Measurements from ENCODE around the gene HARBI1.

The HARBI1 gene

GRCh38 chr11:46609386-46609785 lies 7.6 kb downstream of the HARBI1 start:
- WGBS, 2 experiments (ENCODE audit: insufficient coverage in 2 of 2): 96% methylated on average over 4 of the region's 6 CpGs; no CpG with 5 or more reads in 1 of the 2 experiments
- no peak overlapping the region for H3K27ac ChIP-seq (ENCODE audit: low read depth, low read length, severe bottlenecking)
- no peaks in the 10 kb centered on the region for H3K4me1 ChIP-seq (ENCODE audit: control insufficient read depth, insufficient read depth, low read length, poor library complexity, severe bottlenecking)
- no peaks in the 10 kb centered on the region for H3K9me3 ChIP-seq (ENCODE audit: control insufficient read depth, low read length)
- H3K36me3 ChIP-seq (ENCODE audit: control insufficient read depth, insufficient read depth, low read length): no peaks in the 10 kb centered on the region
- H3K4me3 ChIP-seq (ENCODE audit: extremely low read depth, insufficient read depth, low read length, poor library complexity, severe bottlenecking): no peak overlapping the region

DNA sequence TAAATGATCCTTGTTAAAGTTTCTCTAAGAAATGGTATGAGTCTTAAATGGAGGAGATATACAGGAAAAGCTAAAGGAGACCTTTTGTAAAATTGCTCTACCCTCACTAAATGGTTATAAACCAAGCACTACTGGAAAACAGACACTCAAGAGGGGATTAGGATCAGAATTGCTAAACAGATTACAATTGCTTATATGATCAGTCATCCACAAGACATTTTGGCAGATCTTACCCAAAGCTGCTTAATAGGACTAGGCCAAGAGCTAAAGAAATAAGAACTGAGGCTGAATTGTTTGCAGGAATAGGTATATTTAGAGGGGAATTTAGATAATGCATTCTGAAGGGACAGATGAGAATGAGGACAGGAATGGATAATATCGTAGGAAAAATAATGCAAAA lies 9.5 kb downstream of the HARBI1 start:
- Histone ChIP-seq H3K27ac (ENCODE audit: low read depth, low read length, severe bottlenecking) (no peak overlapping the region), H3K36me3 (ENCODE audit: control insufficient read depth, insufficient read depth, low read length) (no peaks in the 10 kb centered on the region), H3K9me3 (ENCODE audit: control insufficient read depth, low read length) (no peaks in the 10 kb centered on the region), H3K4me1 (ENCODE audit: control insufficient read depth, insufficient read depth, low read length, poor library complexity, severe bottlenecking) (no peaks in the 10 kb centered on the region), H3K4me3 (ENCODE audit: extremely low read depth, insufficient read depth, low read length, poor library complexity, severe bottlenecking) (no peak overlapping the region)
- WGBS, 2 experiments (ENCODE audit: insufficient coverage in 2 of 2): 100% methylated on average over 1 of the region's 1 CpG; no CpG with 5 or more reads in 1 of the 2 experiments

DNA sequence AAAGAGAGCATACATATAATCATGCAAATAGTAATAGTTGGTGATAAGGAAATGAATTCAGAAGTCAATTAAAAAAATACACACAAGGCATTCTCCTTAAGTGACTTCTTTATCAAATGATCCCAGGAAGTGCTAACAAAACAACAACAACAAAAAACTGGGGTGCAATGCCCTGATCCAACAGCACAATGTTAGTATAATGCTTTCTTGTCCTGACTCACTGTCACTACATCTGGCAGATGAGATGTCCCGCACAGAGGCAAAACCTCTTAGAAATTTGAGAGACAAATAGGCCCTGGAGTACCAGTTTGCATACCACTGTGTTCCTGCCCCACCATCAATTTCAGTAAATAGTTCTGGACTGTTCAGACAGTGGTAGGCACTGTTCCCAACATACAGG lies 12.2 kb downstream of the HARBI1 start:
- H3K27ac ChIP-seq (ENCODE audit: low read depth, low read length, severe bottlenecking): no peak overlapping the region
- H3K9me3 ChIP-seq (ENCODE audit: control insufficient read depth, low read length): no peaks in the 10 kb centered on the region
- WGBS, 2 experiments (ENCODE audit: insufficient coverage in 2 of 2): 92 to 100% methylated on average over 1 of the region's 1 CpG
- no peaks in the 10 kb centered on the region for H3K36me3 ChIP-seq (ENCODE audit: control insufficient read depth, insufficient read depth, low read length)
- no peaks in the 10 kb centered on the region for H3K4me1 ChIP-seq (ENCODE audit: control insufficient read depth, insufficient read depth, low read length, poor library complexity, severe bottlenecking)
- no peak overlapping the region for H3K4me3 ChIP-seq (ENCODE audit: extremely low read depth, insufficient read depth, low read length, poor library complexity, severe bottlenecking)

DNA sequence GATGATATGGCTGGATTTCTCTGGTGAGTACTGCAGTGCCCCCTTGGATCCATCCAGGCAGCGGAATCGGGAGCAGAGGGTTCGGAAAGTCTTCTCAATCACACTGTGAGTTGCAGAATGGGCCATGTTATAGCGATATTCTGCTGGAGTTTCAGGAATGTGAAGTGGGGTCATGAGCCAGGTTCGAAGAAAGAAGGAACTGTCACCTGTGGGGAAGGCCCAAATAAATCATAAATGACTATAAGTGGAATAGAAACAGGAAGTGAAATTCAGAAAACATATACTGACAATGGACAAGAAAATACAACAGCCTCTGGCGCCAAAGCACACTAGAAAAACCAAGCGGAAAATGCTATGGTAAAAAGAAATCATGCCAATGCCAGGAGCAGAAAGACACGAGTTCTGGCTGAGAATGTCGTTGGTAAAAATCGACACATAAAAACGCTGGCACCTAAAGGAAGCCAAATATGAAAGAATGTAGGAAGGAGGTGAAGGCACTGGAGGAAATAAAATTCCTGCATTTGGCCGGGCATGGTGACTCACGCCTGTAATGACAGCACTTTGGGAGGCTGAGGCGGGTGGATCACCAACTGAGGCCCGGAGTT lies 13.2 kb downstream of the HARBI1 start:
- Histone ChIP-seq H3K4me3 (ENCODE audit: extremely low read depth, insufficient read depth, low read length, poor library complexity, severe bottlenecking) (no peak overlapping the region), H3K27ac (ENCODE audit: low read depth, low read length, severe bottlenecking) (no peak overlapping the region), H3K36me3 (ENCODE audit: control insufficient read depth, insufficient read depth, low read length) (no peaks in the 10 kb centered on the region), H3K4me1 (ENCODE audit: control insufficient read depth, insufficient read depth, low read length, poor library complexity, severe bottlenecking) (no peaks in the 10 kb centered on the region), H3K9me3 (ENCODE audit: control insufficient read depth, low read length) (no peaks in the 10 kb centered on the region)
- WGBS, 2 experiments (ENCODE audit: insufficient coverage in 2 of 2): 93 to 95% methylated on average over 12 to 15 of the region's 15 CpGs

DNA sequence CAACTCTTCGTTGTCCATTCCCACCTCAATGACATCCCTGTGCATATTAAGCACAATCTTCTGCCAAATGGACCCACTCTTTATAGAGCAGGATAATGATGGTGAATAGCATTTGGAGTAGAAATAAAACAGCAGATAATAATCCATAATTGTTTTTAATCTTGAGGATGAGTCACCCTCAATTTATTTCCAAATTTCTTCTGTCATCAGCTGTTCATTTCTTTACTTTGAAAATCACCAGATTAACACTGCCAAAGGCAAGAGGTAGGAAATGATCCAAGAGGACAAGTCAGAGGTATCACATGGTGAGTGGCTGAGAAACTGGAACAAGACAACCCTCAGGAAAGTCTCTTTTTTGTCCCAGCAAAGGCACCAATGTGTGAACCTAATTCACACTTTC lies 15.9 kb downstream of the HARBI1 start:
- H3K9me3 ChIP-seq (ENCODE audit: control insufficient read depth, low read length): no peaks in the 10 kb centered on the region
- H3K36me3 ChIP-seq (ENCODE audit: control insufficient read depth, insufficient read depth, low read length): no peaks in the 10 kb centered on the region
- no peak overlapping the region for H3K4me3 ChIP-seq (ENCODE audit: extremely low read depth, insufficient read depth, low read length, poor library complexity, severe bottlenecking)
- no peak overlapping the region for H3K27ac ChIP-seq (ENCODE audit: low read depth, low read length, severe bottlenecking)
- no peaks in the 10 kb centered on the region for H3K4me1 ChIP-seq (ENCODE audit: control insufficient read depth, insufficient read depth, low read length, poor library complexity, severe bottlenecking)
- WGBS, 2 experiments (ENCODE audit: insufficient coverage in 2 of 2): no CpG with 5 or more reads among the region's 1 CpG

GRCh38 chr11:46600194-46600960 lies 16.6 kb downstream of the HARBI1 start:
- Histone ChIP-seq H3K27ac (ENCODE audit: low read depth, low read length, severe bottlenecking) (no peak overlapping the region), H3K36me3 (ENCODE audit: control insufficient read depth, insufficient read depth, low read length) (no peaks in the 10 kb centered on the region), H3K4me3 (ENCODE audit: extremely low read depth, insufficient read depth, low read length, poor library complexity, severe bottlenecking) (no peak overlapping the region)

DNA sequence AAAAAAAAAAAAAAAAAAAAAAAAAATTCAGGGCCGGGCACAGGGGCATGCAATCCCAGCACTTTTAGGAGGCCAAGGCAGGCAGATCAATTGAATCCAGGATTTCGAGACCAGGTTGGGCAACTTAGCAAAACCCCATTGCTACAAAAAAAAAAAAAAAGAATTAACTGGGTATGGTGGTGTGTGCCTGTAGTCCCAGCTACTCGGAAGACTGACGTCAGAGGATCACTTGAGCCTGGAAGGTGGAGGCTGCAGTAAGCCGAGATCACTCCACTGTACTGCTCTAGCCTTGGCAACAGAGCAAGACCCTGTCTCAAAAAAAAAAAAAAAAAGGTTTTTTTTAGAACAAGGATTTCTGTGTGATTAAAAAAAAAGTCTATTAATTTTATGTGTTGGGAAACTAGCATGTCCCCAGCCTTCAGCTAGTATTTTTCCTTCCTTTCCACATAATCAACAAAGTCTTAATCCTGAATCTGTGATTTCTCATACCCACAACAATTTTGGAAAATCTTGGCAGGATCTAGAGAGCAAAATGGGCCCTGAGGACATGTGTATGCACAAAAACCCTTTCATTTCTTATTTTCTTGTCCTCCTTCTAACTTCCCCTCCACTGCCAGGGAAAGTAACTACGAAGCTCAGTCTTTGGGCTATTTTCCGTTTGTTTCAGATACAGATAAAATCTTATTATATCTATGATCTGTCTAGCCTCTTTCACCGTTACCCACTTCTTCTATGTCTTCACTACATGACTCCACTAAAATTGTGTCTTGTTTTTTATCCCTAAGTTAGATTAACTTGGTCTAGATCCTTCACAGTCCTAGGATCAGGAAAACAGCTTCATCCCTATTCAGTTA lies 17.5 kb downstream of the HARBI1 start:
- Histone ChIP-seq H3K4me3 (ENCODE audit: extremely low read depth, insufficient read depth, low read length, poor library complexity, severe bottlenecking) (no peak overlapping the region), H3K27ac (ENCODE audit: low read depth, low read length, severe bottlenecking) (no peak overlapping the region), H3K36me3 (ENCODE audit: control insufficient read depth, insufficient read depth, low read length) (no peaks in the 10 kb centered on the region), H3K9me3 (ENCODE audit: control insufficient read depth, low read length) (no peaks in the 10 kb centered on the region), H3K4me1 (ENCODE audit: control insufficient read depth, insufficient read depth, low read length, poor library complexity, severe bottlenecking) (no peaks in the 10 kb centered on the region)
- WGBS, 2 experiments (ENCODE audit: insufficient coverage in 2 of 2): 82 to 88% methylated on average over 4 of the region's 8 CpGs

More at GRCh38 chr11:46600194-46600960, 16.6 kb downstream of the HARBI1 start:
- 92 to 100% methylated on average over 1 to 2 of the region's 3 CpGs for WGBS, 2 experiments (ENCODE audit: insufficient coverage in 2 of 2)
- Histone ChIP-seq H3K4me1 (ENCODE audit: control insufficient read depth, insufficient read depth, low read length, poor library complexity, severe bottlenecking) (no peaks in the 10 kb centered on the region), H3K9me3 (ENCODE audit: control insufficient read depth, low read length) (no peaks in the 10 kb centered on the region)

GRCh38 chr11:46597609-46598219 lies 19.3 kb downstream of the HARBI1 start:
- 79 to 88% methylated on average over 5 of the region's 6 CpGs for WGBS, 2 experiments (ENCODE audit: insufficient coverage in 2 of 2)

DNA sequence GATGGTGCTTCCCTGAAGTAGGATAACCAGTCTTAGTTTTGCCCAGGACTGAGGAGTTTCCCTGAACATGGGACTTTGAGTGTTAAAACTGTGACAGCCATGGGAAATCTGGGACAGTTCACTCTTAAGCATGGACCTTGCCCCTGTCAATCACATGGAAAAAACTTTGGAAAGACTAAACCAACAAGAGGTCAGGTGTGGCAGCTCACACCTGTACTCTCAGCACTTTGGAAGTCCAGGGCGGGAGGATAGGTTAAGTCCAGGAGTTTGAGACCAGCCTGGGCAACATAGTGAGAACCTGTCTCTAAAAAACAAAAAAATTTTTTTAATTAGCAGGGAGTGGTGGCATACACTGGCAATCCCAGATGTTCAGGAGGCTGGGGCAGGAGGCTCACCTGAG lies 19.9 kb downstream of the HARBI1 start:
- Histone ChIP-seq H3K9me3 (ENCODE audit: control insufficient read depth, low read length) (no peaks in the 10 kb centered on the region), H3K4me3 (ENCODE audit: extremely low read depth, insufficient read depth, low read length, poor library complexity, severe bottlenecking) (no peak overlapping the region), H3K27ac (ENCODE audit: low read depth, low read length, severe bottlenecking) (no peak overlapping the region), H3K36me3 (ENCODE audit: control insufficient read depth, insufficient read depth, low read length) (peaks cover 5% of the 10 kb centered on the region), H3K4me1 (ENCODE audit: control insufficient read depth, insufficient read depth, low read length, poor library complexity, severe bottlenecking) (peaks cover 6% of the 10 kb centered on the region)
- WGBS, 2 experiments (ENCODE audit: insufficient coverage in 2 of 2): no CpG with 5 or more reads among the region's 1 CpG

More at GRCh38 chr11:46597609-46598219, 19.3 kb downstream of the HARBI1 start:
- Histone ChIP-seq H3K4me1 (ENCODE audit: control insufficient read depth, insufficient read depth, low read length, poor library complexity, severe bottlenecking) (peaks cover under 1% of the 10 kb centered on the region), H3K27ac (ENCODE audit: low read depth, low read length, severe bottlenecking) (peak overlapping the region; percentile 20), H3K36me3 (ENCODE audit: control insufficient read depth, insufficient read depth, low read length) (no peaks in the 10 kb centered on the region), H3K4me3 (ENCODE audit: extremely low read depth, insufficient read depth, low read length, poor library complexity, severe bottlenecking) (no peak overlapping the region), H3K9me3 (ENCODE audit: control insufficient read depth, low read length) (no peaks in the 10 kb centered on the region)

DNA sequence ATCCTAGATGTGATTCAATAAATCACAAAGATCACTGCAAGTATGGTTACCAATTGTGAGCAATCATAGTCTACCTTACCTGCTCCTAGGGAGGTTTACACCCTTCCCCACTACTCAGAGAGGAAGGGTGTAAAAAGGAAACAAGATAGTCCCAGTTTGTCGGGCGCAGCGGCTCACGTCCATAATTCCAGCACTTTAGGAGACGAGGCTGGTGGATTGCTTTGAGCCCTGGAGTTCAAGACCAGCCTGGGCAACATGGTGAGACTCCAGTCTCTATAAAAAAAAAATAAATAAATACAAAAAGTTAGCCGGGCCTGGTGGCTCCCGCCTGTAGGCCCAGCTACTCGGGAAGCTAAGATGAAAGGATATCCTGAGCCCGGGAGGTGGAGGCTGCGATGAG lies 22.2 kb downstream of the HARBI1 start:
- Histone ChIP-seq H3K4me3 (ENCODE audit: extremely low read depth, insufficient read depth, low read length, poor library complexity, severe bottlenecking) (no peak overlapping the region), H3K36me3 (ENCODE audit: control insufficient read depth, insufficient read depth, low read length) (peaks cover 8% of the 10 kb centered on the region), H3K4me1 (ENCODE audit: control insufficient read depth, insufficient read depth, low read length, poor library complexity, severe bottlenecking) (peaks cover 13% of the 10 kb centered on the region), H3K9me3 (ENCODE audit: control insufficient read depth, low read length) (no peaks in the 10 kb centered on the region), H3K27ac (ENCODE audit: low read depth, low read length, severe bottlenecking) (peak overlapping the region; percentile 76)
- 96 to 100% methylated on average over 5 to 6 of the region's 10 CpGs for WGBS, 2 experiments (ENCODE audit: insufficient coverage in 2 of 2)
